ENCODE data around the gene SSBP2.
A peak's percentile ranks its signal among the peaks of the same experiment; 100 is the strongest.

SSBP2 gene

DNA sequence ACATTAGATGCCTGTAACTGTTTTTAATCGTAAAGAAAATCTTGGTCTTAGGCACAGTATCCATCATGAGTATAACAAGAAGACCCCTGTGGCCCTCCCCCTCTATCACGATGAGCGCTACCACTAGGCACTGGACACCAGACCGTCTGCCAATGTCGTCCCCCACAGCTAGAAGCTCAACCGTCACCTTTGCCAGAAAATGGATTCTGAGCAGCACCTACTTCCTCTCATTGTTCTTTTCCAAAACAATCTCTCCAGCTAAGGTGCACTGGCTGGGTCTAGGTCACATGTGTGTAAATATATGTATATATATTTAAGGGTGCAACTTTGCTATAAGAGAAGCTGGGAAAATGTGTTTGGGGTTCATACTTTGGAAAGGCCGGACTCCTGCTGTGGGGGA lies 15.7 kb upstream of the SSBP2 start:
- no peak for DNase-seq (ENCODE audit: low read depth)

GRCh38 chr5:81763294-81763928 lies 12.5 kb upstream of the SSBP2 start:
- no peak for DNase-seq (ENCODE audit: low read depth)

GRCh38 chr5:81762853-81763252 lies 12.0 kb upstream of the SSBP2 start:
- no peak for DNase-seq (ENCODE audit: low read depth)

DNA sequence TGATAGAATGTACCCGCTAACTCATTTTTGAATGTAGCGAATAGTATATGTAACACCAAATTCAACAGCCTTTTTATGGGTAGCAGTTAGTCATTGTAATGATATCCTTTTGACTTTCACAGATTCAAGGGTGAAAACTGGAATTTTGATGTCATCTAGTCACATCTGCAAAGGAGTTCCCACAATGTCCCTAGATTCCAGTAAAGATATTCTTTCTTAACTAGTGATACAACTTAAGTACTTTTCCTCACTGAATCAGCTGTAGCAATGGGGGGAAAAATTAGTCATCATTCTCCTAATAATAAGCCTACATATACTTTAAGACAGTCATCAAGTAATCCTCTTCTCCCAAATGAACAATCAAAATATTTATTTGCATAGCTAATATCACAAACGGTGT lies 11.5 kb upstream of the SSBP2 start:
- no peak for DNase-seq (ENCODE audit: low read depth)

DNA sequence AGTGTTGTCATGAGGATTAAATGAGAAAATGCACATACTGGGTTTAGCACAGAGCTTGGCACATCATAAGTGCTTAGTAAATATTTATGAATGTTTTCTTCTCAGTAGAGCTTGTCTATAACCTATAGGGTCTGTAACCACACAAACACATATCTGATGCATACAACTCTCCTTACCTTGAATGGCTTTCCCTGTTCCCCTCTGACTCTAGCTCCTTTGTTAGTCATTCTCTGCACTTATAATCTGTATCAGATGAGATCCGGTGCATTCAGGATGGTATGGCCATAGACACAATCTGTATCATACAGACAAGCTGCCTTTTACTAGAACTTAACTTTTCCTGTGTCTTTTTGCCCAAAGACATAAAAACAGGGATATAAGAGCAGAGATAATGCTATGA lies 11.1 kb upstream of the SSBP2 start:
- no peak for DNase-seq (ENCODE audit: low read depth)

- DNase-seq (ENCODE audit: low read depth), result no peak
These were observed 10.4 kb upstream of the SSBP2 start for GRCh38 chr5:81761270-81761669.

DNA sequence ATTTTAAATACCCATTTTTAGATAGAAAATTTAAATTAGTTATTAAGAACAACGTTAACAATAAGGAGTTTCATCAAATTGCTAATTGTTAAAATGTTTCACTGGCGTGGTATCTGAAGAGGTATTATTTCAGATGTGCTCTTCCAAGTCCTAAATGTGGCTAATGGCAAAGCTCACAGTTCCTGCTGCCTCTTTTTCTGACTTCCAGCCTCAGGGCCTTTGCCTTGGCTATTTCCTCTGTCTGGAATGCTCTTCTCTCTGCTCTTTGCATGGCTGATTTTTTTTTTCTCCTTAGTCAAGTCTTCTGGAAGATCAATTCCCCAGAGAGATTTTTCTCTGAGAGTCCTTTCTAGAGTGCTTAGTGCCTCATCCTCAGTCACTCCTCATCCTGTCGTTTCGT lies 9.6 kb upstream of the SSBP2 start:
- DNase-seq (ENCODE audit: low read depth), result no peak

- no peak for DNase-seq (ENCODE audit: low read depth)
These were observed 8.7 kb upstream of the SSBP2 start for GRCh38 chr5:81759632-81760005.

DNA sequence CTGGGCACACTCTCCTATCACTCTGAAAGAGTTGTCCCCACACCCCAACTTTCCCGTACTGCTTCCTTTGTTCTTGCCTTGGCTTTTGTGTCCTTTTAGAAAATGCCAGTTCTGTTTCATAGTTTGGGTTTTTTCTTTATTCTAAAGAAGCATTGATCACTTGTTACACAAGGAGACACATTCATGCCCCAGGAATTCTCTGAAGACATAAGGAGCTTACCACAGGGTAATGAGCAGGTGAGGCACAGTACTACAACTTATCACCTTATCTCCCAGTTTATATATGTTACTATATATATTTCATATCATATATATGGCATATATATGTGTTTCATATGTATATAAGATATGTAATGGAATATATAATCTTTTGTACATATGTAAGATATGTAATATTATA lies 6.5 kb upstream of the SSBP2 start:
- DNase-seq (ENCODE audit: low read depth), result no peak

- DNase-seq (ENCODE audit: low read depth), result no peak
These were observed 5.1 kb upstream of the SSBP2 start for GRCh38 chr5:81756016-81756415.

DNA sequence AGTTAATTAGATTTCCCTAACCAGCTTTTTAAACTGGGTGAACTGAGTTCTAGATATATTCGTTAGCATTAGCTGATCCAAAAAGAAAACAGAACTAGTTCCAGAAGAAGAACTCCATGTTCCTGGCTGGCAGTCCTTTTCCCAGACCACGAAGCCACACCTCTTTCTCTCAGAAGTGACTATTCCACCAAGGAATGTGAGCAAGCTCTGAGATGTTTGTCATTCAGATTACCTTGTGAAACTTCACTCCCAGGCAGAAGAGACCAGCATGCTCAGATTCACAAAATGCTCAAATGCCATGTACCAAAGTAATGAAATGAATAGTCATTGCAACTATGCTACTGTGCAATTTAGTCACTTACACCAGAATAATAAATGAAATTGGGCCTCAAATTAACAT lies 4.4 kb upstream of the SSBP2 start:
- no peak for DNase-seq (ENCODE audit: low read depth)

GRCh38 chr5:81754621-81755020 lies 3.7 kb upstream of the SSBP2 start:
- DNase-seq (ENCODE audit: low read depth), result no peak

DNA sequence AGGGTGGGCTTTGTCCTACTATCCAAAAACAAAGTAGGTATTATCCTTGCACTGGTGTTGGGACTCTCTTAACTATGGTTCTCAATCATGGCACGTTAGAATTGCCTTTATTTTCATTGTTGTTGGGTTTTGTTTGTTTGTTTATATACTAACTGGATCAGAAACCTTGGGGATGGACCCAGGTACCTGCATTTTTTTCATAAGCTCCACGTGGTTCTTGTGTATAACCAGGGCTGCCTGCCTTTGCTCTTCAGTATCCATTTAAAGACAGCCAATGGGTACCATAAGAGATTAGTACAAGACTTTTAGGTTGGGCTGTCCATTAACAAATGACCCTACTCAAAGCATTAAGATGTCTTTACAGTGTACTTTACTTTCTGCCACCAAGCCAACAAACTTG lies 2.5 kb upstream of the SSBP2 start:
- no peak for DNase-seq (ENCODE audit: low read depth)

- DNase-seq (ENCODE audit: low read depth), result no peak
These were observed 1.7 kb upstream of the SSBP2 start for GRCh38 chr5:81752644-81752963.

DNA sequence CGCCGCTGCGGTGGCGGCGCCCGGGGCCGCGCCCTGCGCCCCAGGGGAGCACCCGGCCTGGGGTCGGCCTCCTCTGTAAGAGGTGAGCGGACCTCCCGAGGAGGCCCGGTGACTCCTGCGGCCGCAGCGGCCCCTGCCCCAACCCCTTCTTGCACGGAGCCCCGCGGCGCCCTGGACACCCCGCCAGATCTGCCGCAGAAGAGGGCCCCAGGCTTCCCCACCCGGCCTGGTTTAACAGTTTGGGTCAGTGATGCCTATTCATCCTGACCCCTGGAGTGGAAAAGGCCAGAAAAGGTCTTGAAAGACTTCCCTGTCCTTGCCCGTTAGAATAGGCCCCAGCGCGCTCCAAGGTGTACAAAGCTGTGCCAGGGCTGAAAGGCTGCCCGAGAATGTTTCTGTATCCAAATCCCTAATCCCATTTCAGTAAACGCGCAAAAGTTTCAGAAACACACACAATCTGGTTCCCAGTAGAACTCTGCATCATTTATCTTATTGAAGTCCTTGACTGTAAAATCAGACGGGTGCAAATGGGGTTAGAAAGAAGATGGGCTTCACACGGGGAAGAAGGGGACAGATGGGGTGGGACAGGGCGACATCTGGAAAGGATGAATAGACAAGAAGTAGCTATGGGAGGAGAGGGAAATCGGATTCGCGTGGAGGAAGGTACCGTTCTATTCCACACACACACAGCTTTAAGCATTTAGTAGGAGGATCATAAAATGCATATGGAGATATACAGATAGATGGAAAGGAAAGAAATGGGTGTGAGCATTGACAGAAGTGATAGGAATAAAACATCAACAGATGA lies 1.1 kb upstream of the SSBP2 start:
- peak; percentile 2 for DNase-seq (ENCODE audit: low read depth)

GRCh38 chr5:81750308-81751008 lies 439 bp downstream of the SSBP2 start:
- peak; percentile 2 for DNase-seq (ENCODE audit: low read depth)

- DNase-seq (ENCODE audit: low read depth), result peak; percentile 7
These were observed 1.2 kb downstream of the SSBP2 start for GRCh38 chr5:81749561-81750307.

DNA sequence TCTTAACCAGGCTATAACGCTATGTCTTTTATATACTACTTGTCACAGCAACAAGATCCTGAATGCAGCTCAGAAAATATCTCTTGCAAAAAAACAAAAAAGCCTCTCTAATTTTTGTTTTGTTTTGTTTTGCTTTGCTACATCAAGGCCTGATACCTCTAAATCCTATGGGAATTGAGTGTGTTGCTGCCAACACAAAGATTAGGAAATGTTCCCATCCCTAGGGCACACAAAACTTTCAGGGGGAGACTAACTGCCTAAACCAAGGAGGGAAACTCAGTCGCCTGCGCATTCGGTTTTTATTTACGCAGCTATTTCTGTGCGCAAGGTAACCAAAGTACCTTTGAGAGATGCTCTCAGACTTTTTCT lies 1.7 kb downstream of the SSBP2 start:
- DNase-seq (ENCODE audit: low read depth), result no peak

- no peak for DNase-seq (ENCODE audit: low read depth)
These were observed 2.3 kb downstream of the SSBP2 start for GRCh38 chr5:81748556-81748955.

DNA sequence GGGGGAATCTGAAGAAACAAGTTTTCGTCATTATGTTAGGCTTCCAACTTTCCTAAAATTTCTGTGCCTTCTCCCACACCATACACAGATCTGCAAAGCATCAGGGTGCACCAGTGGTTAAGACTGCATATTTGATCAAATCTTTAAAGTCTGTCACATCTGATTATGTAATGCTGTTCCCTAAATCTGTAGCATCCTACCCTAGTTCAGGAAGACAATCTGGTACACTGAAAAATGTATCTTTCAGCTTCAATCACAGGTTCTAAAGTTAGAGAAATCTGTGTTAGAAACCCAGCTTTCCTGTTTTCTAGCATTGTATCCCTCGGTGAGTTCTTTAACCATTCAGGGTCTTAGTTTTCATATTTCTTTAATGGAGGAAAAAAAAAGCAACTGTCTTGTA lies 3.9 kb downstream of the SSBP2 start:
- DNase-seq (ENCODE audit: low read depth), result no peak

GRCh38 chr5:81740758-81741157 lies 10.1 kb downstream of the SSBP2 start:
- DNase-seq (ENCODE audit: low read depth), result no peak

GRCh38 chr5:81739291-81739690 lies 11.6 kb downstream of the SSBP2 start:
- DNase-seq (ENCODE audit: low read depth), result no peak

- DNase-seq (ENCODE audit: low read depth), result no peak
These were observed 21.6 kb downstream of the SSBP2 start for GRCh38 chr5:81729276-81729675.
